ENCODE results near the gene PPM1M.

DNA sequence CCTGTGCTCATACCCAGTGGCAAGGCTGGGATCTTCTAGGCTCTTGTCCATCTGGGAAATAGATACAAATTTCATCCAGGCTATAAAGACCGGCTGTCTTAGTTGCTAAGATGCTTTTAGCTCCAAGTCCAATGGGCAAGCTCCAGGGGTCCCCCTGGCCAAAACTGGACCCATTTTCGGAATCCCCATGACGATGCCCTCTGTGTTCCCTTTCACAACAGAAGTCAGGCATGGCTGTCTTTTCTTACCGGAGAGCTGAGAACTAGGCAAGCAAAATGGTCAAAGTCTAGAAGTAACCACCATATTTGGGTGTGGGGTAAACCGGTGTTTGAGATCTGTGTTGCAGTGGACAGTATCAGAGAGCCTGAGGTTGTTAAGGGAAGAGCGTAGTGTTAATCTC lies 43.1 kb downstream of the PPM1M start:
- TF ChIP-seq BHLHE40 (IDR thresholded peaks at IDR 0.05; ENCODE audit: borderline replicate concordance) (no peak), FOXA1 (IDR thresholded peaks at IDR 0.05) (no peak), NFRKB (IDR thresholded peaks at IDR 0.05) (no peak), FOXM1 (IDR thresholded peaks at IDR 0.05; ENCODE audit: borderline replicate concordance) (no peak)
